MM.1S (cell line): ENCODE results near the gene KDM3A.
"Not testable (repeated sequence)": the region's sequence is repeated elsewhere in the genome, so short reads cannot be mapped to it uniquely, and the experiment has no call there.

Experiments
- DNase-seq: peaks from one replicate; pipeline ENCODE4 v3.0.0-alpha.2; 2015
- H2AFZ ChIP-seq: fragments of 300-600 bp; sonication (generic); 2 replicates; pipeline ENCODE4 v1.6.0; 2016; ENCODE audit warnings: antibody characterized with exemption, low read length
- H3F3A ChIP-seq: fragments of 300-600 bp; sonication (generic); 2 replicates; pipeline ENCODE4 v1.6.1; 2016; ENCODE audit warnings: mild to moderate bottlenecking, antibody characterized with exemption, low read length, moderate library complexity, mixed read lengths; ENCODE audit not compliant: insufficient read depth
- H3K27ac ChIP-seq: fragments of 300-600 bp; sonication (generic); 2 replicates; pipeline ENCODE4 v1.5.1; 2016; ENCODE audit warnings: mild to moderate bottlenecking, low read length
- H3K27me3 ChIP-seq: fragments of 300-600 bp; sonication (generic); replicated peaks from 2 replicates; pipeline ENCODE4 v1.6.0; 2016; ENCODE audit warnings: low read length; ENCODE audit not compliant: insufficient read depth
- H3K36me3 ChIP-seq: fragments of 300-600 bp; sonication (generic); replicated peaks from 2 replicates; pipeline ENCODE4 v1.6.1; 2016; ENCODE audit warnings: mild to moderate bottlenecking, low read length, mixed read lengths; ENCODE audit not compliant: insufficient read depth
- H3K4me1 ChIP-seq: fragments of 300-600 bp; sonication (generic); 2 replicates; pipeline ENCODE4 v1.6.1; 2016; ENCODE audit warnings: low read length, mixed read lengths
- H3K4me2 ChIP-seq: fragments of 300-600 bp; sonication (generic); 2 replicates; pipeline ENCODE4 v1.6.0; 2016; ENCODE audit warnings: low read depth, low read length
- H3K4me3 ChIP-seq: fragments of 300-600 bp; sonication (generic); 2 replicates; pipeline ENCODE4 v1.5.1; 2016; ENCODE audit warnings: low read length, mixed read lengths
- H3K79me2 ChIP-seq: fragments of 300-600 bp; sonication (generic); 2 replicates; pipeline ENCODE4 v1.6.1; 2016; ENCODE audit warnings: mixed run types, low read length, mixed read lengths
- H3K9ac ChIP-seq: fragments of 300-600 bp; sonication (generic); 2 replicates; pipeline ENCODE4 v1.6.1; 2016; ENCODE audit warnings: low read length, mixed read lengths
- H3K9me2 ChIP-seq: fragments of 300-600 bp; sonication (generic); replicated peaks from 2 replicates; pipeline ENCODE4 v1.6.1; 2016; ENCODE audit warnings: mild to moderate bottlenecking, low read length, mixed read lengths; ENCODE audit not compliant: insufficient read depth
- H3K9me3 ChIP-seq: fragments of 300-600 bp; sonication (generic); replicated peaks from 2 replicates; pipeline ENCODE4 v1.6.1; 2016; ENCODE audit warnings: mild to moderate bottlenecking, low read length, mixed read lengths; ENCODE audit not compliant: insufficient read depth
- H4K20me1 ChIP-seq: fragments of 300-600 bp; sonication (generic); 2 replicates; pipeline ENCODE4 v1.6.1; 2016; ENCODE audit warnings: mild to moderate bottlenecking, low read length, moderate library complexity, mixed read lengths; ENCODE audit not compliant: insufficient read depth
- EZH2 ChIP-seq: fragments of 300-600 bp; sonication (generic); optimal IDR thresholded peaks from 2 replicates; pipeline ENCODE3; 2017; ENCODE audit warnings: low read depth, mild to moderate bottlenecking, antibody characterized with exemption, low read length, mixed read lengths
- EZH2phosphoT487 ChIP-seq: fragments of 300-600 bp; sonication (generic); IDR thresholded peaks from 2 replicates; pipeline ENCODE4 v1.6.1; 2018; ENCODE audit warnings: antibody characterized with exemption, low read length
- TF ChIP-seq, protein P1 (sequence below): fragments of 300-600 bp; sonication (generic); IDR thresholded peaks from 2 replicates; pipeline ENCODE4 v1.5.1; 2016; ENCODE audit warnings: antibody characterized with exemption, low read length, mixed read lengths

Gene KDM3A

DNA sequence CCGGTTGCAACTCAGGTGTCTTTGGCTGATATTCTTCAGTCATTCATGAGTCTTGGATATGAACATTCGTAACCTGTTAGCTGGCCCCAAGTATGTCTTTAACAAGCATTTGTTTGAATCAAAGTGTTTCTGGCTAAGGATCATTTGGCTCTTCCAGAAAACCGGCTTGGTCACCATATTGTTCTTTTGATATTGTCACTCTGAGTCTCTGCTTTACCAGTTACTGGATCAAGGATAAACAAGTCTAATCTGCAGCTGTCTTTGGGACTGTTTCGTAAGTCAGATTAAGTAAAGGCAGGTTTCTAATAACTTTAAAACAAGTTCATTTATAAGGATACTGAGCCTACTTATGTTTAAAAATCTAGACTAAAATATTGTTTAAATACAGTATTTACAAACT, 49.1 kb downstream of the KDM3A start:
- H3K4me2 ChIP-seq, result no peak overlapping the region
- H4K20me1 ChIP-seq, result no peaks in the 10 kb centered on the region
- H3K4me1 ChIP-seq, result 0 out of 2 replicates have a peak, but pooled peaks cover 6% of the 10 kb centered on the region
- H3K27ac ChIP-seq, result no peak overlapping the region
- no peak overlapping the region for H2AFZ ChIP-seq
- H3F3A ChIP-seq, result no peaks in the 10 kb centered on the region
- H3K9me3 ChIP-seq, result no peaks in the 10 kb centered on the region
- H3K9me2 ChIP-seq, result no peaks in the 10 kb centered on the region
- H3K79me2 ChIP-seq, result no peaks in the 10 kb centered on the region
- H3K27me3 ChIP-seq, result no peaks in the 10 kb centered on the region
- no peak overlapping the region for H3K9ac ChIP-seq
- no peaks in the 10 kb centered on the region; the same call in 1 of the 2 replicates for H3K36me3 ChIP-seq
- no peak overlapping the region for H3K4me3 ChIP-seq
- DNase-seq, result no peak
- TF ChIP-seq EZH2 (no peak), EZH2phosphoT487 (no peak)
- TF ChIP-seq, protein P1, sequence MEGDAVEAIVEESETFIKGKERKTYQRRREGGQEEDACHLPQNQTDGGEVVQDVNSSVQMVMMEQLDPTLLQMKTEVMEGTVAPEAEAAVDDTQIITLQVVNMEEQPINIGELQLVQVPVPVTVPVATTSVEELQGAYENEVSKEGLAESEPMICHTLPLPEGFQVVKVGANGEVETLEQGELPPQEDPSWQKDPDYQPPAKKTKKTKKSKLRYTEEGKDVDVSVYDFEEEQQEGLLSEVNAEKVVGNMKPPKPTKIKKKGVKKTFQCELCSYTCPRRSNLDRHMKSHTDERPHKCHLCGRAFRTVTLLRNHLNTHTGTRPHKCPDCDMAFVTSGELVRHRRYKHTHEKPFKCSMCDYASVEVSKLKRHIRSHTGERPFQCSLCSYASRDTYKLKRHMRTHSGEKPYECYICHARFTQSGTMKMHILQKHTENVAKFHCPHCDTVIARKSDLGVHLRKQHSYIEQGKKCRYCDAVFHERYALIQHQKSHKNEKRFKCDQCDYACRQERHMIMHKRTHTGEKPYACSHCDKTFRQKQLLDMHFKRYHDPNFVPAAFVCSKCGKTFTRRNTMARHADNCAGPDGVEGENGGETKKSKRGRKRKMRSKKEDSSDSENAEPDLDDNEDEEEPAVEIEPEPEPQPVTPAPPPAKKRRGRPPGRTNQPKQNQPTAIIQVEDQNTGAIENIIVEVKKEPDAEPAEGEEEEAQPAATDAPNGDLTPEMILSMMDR, result no peak

DNA sequence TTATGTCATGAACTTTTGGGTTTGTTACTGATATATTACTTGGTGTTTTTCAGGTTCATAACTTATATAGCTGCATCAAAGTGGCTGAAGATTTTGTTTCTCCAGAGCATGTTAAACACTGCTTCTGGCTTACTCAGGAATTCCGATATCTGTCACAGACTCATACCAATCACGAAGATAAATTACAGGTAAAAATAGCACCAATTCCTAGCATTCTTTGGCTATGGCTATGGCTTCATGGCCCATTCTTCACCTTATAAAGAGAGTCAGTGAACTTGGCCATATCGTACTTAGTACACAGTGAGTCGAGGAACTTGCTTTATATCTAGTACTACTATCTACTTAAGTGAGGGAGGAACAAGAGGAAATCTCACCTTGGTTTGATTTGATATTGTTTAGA, 49.9 kb downstream of the KDM3A start:
- Histone ChIP-seq H3K9me3 (no peaks in the 10 kb centered on the region), H2AFZ (no peak overlapping the region), H3K4me1 (peaks cover 14% of the 10 kb centered on the region), H3F3A (no peaks in the 10 kb centered on the region), H3K9me2 (no peaks in the 10 kb centered on the region), H3K4me2 (no peak overlapping the region), H3K27ac (no peak overlapping the region), H3K27me3 (no peaks in the 10 kb centered on the region), H3K9ac (no peak overlapping the region), H3K79me2 (no peaks in the 10 kb centered on the region), H4K20me1 (no peaks in the 10 kb centered on the region), H3K36me3 (no peaks in the 10 kb centered on the region; the same call in 1 of the 2 replicates), H3K4me3 (no peak overlapping the region)
- DNase-seq, result no peak
- TF ChIP-seq, protein P1, result no peak
- TF ChIP-seq EZH2 (no peak), EZH2phosphoT487 (no peak)

DNA sequence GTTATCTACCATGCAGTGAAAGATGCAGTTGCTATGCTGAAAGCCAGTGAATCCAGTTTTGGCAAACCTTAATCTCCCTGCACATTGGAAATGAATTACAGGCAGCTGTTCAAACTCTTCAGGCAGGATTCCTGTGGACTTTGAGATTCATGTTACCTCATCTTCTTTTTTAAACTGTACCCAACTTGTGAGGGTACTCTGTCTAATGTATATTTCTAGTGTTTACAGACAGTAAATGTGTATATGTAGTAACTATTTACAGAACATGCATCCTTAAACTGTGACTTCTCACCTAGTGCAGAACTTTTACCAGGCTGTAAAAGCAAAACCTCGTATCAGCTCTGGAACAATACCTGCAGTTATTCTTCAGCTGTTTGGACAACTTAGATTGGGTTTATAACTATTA, 50.9 kb downstream of the KDM3A start:
- no peaks in the 10 kb centered on the region for H3K9me2 ChIP-seq
- peaks cover 20% of the 10 kb centered on the region for H3K4me1 ChIP-seq
- H3K9me3 ChIP-seq, result no peaks in the 10 kb centered on the region
- no peak overlapping the region for H3K9ac ChIP-seq
- H3K27ac ChIP-seq, result no peak overlapping the region
- H3K4me2 ChIP-seq, result no peak overlapping the region
- 0 out of 2 replicates have a peak, but pooled peaks cover 1% of the 10 kb centered on the region for H3F3A ChIP-seq
- H2AFZ ChIP-seq, result no peak overlapping the region
- no peaks in the 10 kb centered on the region for H4K20me1 ChIP-seq
- 0 out of 2 replicates have a peak, but pooled peaks cover 3% of the 10 kb centered on the region for H3K79me2 ChIP-seq
- no peak overlapping the region for H3K4me3 ChIP-seq
- DNase-seq, result no peak
- TF ChIP-seq EZH2, result no peak
- TF ChIP-seq, protein P1, result no peak
- no peak for TF ChIP-seq EZH2phosphoT487
- H3K27me3 ChIP-seq, result no peaks in the 10 kb centered on the region
- no peaks in the 10 kb centered on the region; the same call in 1 of the 2 replicates for H3K36me3 ChIP-seq

DNA sequence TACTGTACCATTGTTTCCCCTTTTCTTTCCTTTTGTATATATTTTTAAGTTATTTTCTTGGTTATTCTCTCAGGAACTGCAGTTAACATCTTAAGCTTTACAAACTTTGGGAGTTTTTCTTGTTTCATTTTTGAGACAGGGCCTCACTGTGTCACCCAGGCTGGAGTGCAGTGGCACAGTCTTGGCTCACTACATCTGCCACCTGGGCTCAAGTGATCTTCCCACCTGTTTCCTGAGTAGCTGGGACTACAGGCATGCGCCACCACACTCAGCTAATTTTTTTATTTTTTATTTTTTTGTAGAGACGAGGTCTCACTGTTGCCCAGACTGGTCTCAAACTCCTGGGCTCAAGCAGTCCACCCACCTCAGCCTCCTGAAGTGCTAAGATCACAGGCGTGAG, 55.2 kb downstream of the KDM3A start:
- H3K36me3 ChIP-seq, result peaks cover 13% of the 10 kb centered on the region
- H3K27me3 ChIP-seq, H3K9me3 ChIP-seq, H3F3A ChIP-seq, H3K79me2 ChIP-seq, H3K9me2 ChIP-seq, H4K20me1 ChIP-seq, H2AFZ ChIP-seq, H3K4me3 ChIP-seq, H3K9ac ChIP-seq: not testable (repeated sequence)
- H3K4me1 ChIP-seq, result peaks cover 20% of the 10 kb centered on the region
- peak overlapping the region; percentile 33; the same call in 1 of the 2 replicates for H3K27ac ChIP-seq
- H3K4me2 ChIP-seq, result peak overlapping the region; percentile 26
- DNase-seq, result peak; percentile 65
